ENCODE measurements around the gene MAN1B1. TPM values are rescaled to one million over a fixed set of nuclear protein-coding genes. Genes with fewer than 3 reads are reported as not detected.
A peak's percentile ranks its signal among the peaks of the same experiment; 100 is the strongest.

MAN1B1 gene
- total RNA-seq, 3 donors from 2014 or later (not counting 1 experiment from before 2014, with no cell fraction given): 75.1 to 99.4 (median 80.4) TPM

DNA sequence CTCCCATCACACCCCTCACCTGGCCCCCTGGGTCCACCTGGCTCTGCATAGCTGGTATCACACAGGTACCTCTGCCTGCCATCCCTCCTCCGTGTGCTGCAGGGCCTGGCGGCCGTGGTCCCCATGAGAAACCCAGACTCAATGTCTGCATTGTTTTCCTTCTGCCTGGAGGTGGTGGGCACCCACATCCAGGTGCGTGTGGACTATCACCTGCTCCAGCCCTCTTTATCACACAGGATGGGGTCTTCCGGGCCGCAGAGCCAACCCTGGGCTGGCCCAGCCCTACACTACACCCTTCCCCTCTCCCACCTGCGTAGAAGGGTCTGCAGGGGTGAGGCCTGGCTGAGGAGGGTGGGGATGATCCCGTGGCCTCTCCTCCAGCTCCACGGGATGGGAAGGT is 47.9 kb upstream of the MAN1B1 start:
- Mint-ChIP-seq H3K9me3 (no peaks in the 10 kb centered on the region), H3K36me3 (no peaks in the 10 kb centered on the region), H3K4me1 (peaks cover 12 to 15% of the 10 kb centered on the region in 2 donors), H3K27ac (no peak overlapping the region), H3K4me3 (no peak overlapping the region), H3K27me3 (ENCODE audit: low read depth in 2 of 2) (no peaks in the 10 kb centered on the region)
- no peaks in the 10 kb centered on the region for H3K9me3 ChIP-seq (ENCODE audit: control insufficient read depth, insufficient read depth, low read length)
- H3K27me3 ChIP-seq (ENCODE audit: control insufficient read depth, insufficient read depth, low read length): peaks cover 11% of the 10 kb centered on the region
- peaks cover 26% of the 10 kb centered on the region for H3K4me1 ChIP-seq (ENCODE audit: control insufficient read depth, insufficient read depth, low read length)
- ATAC-seq (no peak), DNase-seq (no peak)
- H3K4me3 ChIP-seq (ENCODE audit: low read length): no peak overlapping the region
- intact Hi-C loops (cut with micrococcal nuclease): no loop called here
- WGBS (ENCODE audit: insufficient coverage): 91% methylated on average over 8 of the region's 9 CpGs
- no peaks in the 10 kb centered on the region for H3K36me3 ChIP-seq (ENCODE audit: control insufficient read depth, insufficient read depth, low read length)
- no peak overlapping the region for H3K27ac ChIP-seq (ENCODE audit: low read length)
- TF ChIP-seq, protein P1, sequence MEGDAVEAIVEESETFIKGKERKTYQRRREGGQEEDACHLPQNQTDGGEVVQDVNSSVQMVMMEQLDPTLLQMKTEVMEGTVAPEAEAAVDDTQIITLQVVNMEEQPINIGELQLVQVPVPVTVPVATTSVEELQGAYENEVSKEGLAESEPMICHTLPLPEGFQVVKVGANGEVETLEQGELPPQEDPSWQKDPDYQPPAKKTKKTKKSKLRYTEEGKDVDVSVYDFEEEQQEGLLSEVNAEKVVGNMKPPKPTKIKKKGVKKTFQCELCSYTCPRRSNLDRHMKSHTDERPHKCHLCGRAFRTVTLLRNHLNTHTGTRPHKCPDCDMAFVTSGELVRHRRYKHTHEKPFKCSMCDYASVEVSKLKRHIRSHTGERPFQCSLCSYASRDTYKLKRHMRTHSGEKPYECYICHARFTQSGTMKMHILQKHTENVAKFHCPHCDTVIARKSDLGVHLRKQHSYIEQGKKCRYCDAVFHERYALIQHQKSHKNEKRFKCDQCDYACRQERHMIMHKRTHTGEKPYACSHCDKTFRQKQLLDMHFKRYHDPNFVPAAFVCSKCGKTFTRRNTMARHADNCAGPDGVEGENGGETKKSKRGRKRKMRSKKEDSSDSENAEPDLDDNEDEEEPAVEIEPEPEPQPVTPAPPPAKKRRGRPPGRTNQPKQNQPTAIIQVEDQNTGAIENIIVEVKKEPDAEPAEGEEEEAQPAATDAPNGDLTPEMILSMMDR (IDR thresholded peaks at IDR 0.05): no peak

DNA sequence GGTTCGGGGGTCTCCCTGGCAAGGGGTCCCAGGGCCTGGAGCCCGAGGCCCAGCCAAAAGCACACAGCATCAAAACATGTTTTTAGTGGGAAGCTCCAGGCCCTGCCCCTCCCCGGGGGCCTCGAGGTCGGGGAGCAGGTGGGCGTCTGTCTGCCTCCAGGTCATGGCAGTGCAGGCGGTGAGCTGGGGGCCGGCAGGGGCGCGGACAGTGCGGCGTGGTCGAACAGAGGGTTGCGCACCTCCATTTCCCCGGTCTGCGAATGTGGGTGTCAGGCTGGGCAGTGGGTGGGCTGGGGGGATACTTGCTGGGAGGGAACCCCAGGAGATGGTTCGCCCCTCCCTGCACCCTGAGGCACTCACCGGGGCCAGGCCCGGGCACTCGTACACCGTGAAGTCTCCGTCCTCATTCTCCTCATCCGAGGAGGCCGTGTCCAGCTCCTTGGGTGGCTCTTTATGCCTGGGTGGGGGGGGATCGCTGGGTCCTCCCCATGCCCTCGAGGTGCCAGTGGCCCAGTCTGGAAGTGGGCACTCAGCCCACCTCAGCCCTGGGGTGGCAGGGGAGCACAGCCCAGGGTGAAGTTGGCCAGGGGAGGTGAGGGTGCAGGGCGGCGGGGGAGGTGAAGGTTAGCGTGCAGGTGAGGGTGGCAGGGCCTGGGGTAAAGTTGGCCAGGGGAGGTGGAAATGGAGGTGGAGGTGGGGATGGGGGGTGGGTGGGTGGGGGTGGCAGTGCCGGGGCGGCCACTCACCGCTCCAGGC is 47.0 kb upstream of the MAN1B1 start:
- Histone ChIP-seq H3K9me3 (ENCODE audit: control insufficient read depth, insufficient read depth, low read length) (no peaks in the 10 kb centered on the region), H3K27ac (ENCODE audit: low read length) (no peak overlapping the region), H3K27me3 (ENCODE audit: control insufficient read depth, insufficient read depth, low read length) (peaks cover 20% of the 10 kb centered on the region), H3K4me3 (ENCODE audit: low read length) (no peak overlapping the region), H3K36me3 (ENCODE audit: control insufficient read depth, insufficient read depth, low read length) (no peaks in the 10 kb centered on the region), H3K4me1 (ENCODE audit: control insufficient read depth, insufficient read depth, low read length) (peaks cover 27% of the 10 kb centered on the region)
- intact Hi-C loops (cut with micrococcal nuclease): no loop called here
- 93% methylated on average over 29 of the region's 32 CpGs for WGBS (ENCODE audit: insufficient coverage)
- Mint-ChIP-seq H3K4me1 (peaks cover 8% of the 10 kb centered on the region in 2 donors), H3K4me3 (no peak overlapping the region), H3K36me3 (no peaks in the 10 kb centered on the region), H3K9me3 (no peaks in the 10 kb centered on the region), H3K27me3 (ENCODE audit: low read depth in 2 of 2) (peaks cover 2 to 4% of the 10 kb centered on the region in 2 donors), H3K27ac (no peak overlapping the region)
- DNase-seq: no peak
- ATAC-seq: no peak
- TF ChIP-seq, protein P1 (IDR thresholded peaks at IDR 0.05): no peak

DNA sequence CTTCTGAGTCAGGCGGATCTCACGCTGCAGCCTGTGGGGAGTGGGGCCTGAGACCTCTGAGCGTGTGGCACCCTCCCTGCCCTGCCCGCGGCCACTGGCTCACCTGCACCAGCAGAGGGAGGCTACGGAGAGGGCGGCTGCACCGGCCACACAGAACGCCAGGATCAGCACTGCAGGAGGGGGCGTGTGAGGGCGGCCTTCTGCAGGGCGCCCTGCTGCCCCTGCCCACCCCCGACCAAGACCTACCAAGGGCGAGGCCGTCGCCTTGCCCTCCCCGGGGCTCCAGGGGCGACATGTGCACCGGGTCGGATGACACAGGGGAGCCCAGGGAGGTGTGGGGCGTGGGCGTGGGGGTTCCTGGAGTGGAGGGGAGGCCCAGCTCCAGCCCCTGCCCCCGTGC is 46.2 kb upstream of the MAN1B1 start:
- Mint-ChIP-seq H3K9me3 (no peaks in the 10 kb centered on the region), H3K27me3 (ENCODE audit: low read depth in 2 of 2) (peaks cover 8 to 9% of the 10 kb centered on the region in 2 donors), H3K36me3 (no peaks in the 10 kb centered on the region), H3K4me3 (no peak overlapping the region), H3K27ac (no peak overlapping the region), H3K4me1 (peaks cover 0 to 7% of the 10 kb centered on the region in 2 donors)
- ATAC-seq (peak in 1 of 3 donors; percentile 26), DNase-seq (no peak)
- Histone ChIP-seq H3K27me3 (ENCODE audit: control insufficient read depth, insufficient read depth, low read length) (peaks cover 26% of the 10 kb centered on the region), H3K27ac (ENCODE audit: low read length) (no peak overlapping the region), H3K4me3 (ENCODE audit: low read length) (no peak overlapping the region), H3K36me3 (ENCODE audit: control insufficient read depth, insufficient read depth, low read length) (no peaks in the 10 kb centered on the region), H3K9me3 (ENCODE audit: control insufficient read depth, insufficient read depth, low read length) (no peaks in the 10 kb centered on the region), H3K4me1 (ENCODE audit: control insufficient read depth, insufficient read depth, low read length) (peaks cover 27% of the 10 kb centered on the region)
- intact Hi-C loops (cut with micrococcal nuclease): no loop called here
- TF ChIP-seq, protein P1 (IDR thresholded peaks at IDR 0.05): no peak
- 91% methylated on average over 23 of the region's 23 CpGs for WGBS (ENCODE audit: insufficient coverage)

DNA sequence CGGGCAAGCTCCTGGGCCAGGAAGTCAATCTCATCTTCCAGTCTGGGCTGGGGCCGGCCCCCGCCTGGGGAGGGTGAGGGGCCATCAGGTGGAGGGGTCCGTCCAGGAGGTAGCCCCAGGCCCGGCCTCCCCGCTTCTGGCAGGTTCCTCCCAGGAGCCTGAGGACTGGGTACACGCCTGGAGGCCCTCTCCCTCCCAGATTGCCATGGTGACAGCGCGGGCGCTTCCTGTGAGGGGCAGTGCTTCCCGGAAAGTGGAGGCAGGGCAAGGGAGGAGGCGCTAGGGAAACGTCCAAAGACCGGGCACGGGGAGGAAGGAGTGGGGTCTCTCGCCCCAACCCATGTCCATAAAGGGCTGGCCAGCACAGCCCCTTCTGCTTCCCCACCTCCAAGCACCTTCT is 45.7 kb upstream of the MAN1B1 start:
- TF ChIP-seq, protein P1 (IDR thresholded peaks at IDR 0.05): no peak
- DNase-seq (no peak), ATAC-seq (no peak)
- WGBS (ENCODE audit: insufficient coverage): 68% methylated on average over 16 of the region's 16 CpGs
- Histone ChIP-seq H3K27me3 (ENCODE audit: control insufficient read depth, insufficient read depth, low read length) (peaks cover 29% of the 10 kb centered on the region), H3K36me3 (ENCODE audit: control insufficient read depth, insufficient read depth, low read length) (no peaks in the 10 kb centered on the region), H3K4me3 (ENCODE audit: low read length) (no peak overlapping the region), H3K4me1 (ENCODE audit: control insufficient read depth, insufficient read depth, low read length) (peaks cover 27% of the 10 kb centered on the region), H3K27ac (ENCODE audit: low read length) (no peak overlapping the region), H3K9me3 (ENCODE audit: control insufficient read depth, insufficient read depth, low read length) (no peaks in the 10 kb centered on the region)
- H3K9me3 Mint-ChIP-seq: no peaks in the 10 kb centered on the region
- H3K27me3 Mint-ChIP-seq (ENCODE audit: low read depth in 2 of 2): peaks cover 8 to 9% of the 10 kb centered on the region in 2 donors
- H3K27ac Mint-ChIP-seq: no peak overlapping the region
- no peak overlapping the region for H3K4me3 Mint-ChIP-seq
- H3K36me3 Mint-ChIP-seq: no peaks in the 10 kb centered on the region
- peaks cover 0 to 7% of the 10 kb centered on the region in 2 donors for H3K4me1 Mint-ChIP-seq
- intact Hi-C loops (cut with micrococcal nuclease): no loop called here

Measured in natural killer cell (primary cell).